Stimulated activated CD8-positive, alpha-beta memory T cell treated with anti-CD3 and anti-CD28 coated beads, Interleukin-15, amount 100 ng/mL, for 24 hours (primary cell): ENCODE measurements around the gene TNS3.

Experiments
- DNase-seq: peaks from one replicate; pipeline ENCODE4 v3.0.0-alpha.2; 2020; ENCODE audit warnings: low read depth

TNS3 gene

DNA sequence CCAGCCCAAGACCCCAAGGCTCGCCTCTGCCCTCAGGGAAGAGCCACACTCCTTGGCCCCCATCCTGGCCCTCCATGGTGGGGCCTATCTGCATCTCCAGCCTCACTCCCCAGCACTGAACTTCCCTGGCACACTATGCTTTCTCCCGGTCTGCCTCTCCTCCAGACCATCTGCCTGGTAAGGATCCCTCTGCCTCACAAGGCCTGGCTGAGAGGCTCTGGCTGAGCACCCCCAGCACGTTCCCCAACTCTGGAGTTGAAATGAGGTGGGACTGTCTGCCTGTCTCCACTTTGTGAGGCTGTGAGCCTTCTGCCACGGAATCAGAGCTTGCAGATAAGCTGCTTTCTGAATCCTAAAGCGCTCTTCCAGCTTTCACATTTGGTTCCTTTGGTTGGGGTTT is 220.7 kb downstream of the TNS3 start:
- no peak for DNase-seq

DNA sequence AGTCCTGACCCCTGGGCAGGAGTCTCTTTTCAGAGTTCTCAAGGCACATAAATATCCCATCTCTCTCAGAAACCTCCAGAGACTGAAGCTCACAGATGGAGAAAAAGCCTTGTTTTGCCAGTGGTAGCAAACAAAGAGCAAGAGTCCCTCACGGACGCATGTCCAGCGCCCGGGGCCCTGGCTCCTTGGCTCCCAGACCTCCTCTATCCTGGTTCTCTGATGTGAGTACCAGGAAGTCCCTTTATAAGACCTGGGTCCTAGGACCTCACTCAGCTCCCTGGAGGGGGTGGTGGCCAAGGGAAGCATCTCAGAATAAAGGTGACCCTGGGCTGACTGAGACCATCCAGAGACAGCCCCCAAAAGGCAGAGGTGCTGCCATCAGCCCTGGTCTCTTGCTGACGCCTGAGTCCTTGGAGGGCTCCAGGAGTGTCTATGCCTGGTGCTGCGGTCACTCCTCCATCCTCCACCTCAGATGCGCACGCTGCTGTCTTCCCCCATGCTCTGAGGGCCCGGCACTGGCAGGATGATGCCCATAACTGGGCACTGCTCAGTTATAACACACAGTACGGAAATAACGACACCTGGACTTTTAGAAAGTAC is 221.5 kb downstream of the TNS3 start:
- DNase-seq = no peak

DNA sequence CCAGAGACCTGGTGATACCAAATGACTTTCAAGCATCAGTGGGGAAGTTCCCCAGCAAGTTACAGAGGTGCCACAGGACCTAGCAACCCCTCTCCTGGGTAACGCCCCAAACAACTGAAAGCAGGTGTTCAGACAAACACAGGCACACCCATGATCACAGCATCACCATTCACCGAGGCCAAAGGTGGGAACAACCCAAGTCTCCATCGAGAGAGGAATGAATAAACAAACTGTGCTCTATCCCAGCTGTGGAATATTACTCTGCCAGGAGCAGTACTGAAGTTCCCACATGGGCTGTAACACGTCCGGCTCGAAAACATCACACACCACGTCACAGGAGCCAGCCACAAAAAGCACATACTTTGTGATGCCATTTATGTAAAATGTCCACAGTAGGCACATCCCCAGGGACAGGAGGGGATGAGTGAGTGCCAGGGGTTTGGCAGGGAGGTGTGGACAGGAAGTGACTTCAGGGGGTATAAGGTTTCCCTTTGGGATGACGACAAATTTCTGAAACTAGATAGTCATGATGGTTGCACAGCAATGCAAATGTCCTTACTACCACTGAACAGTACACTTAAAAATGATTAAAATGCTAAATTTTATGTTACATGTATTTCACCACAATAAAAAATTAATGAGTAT is 222.8 kb downstream of the TNS3 start:
- no peak for DNase-seq

DNA sequence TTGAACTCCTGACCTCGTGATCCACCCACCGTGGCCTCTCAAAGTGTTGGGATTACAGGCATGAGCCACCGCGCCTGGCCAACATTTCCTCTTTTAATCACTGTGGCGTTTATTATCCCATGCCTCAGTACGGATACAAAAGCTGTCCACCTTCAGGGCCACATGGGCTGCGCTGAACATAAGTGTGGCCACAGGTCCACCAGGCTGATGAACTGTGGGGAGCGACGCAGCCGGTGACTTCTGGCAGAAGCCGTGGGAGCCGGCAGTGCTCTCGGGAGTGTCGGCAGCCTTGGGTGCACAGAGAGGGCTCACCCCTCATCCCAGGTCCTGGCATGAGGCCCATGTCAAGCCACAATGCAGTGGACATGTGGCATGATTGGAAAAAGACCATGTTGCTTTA is 223.6 kb downstream of the TNS3 start:
- no peak for DNase-seq

DNA sequence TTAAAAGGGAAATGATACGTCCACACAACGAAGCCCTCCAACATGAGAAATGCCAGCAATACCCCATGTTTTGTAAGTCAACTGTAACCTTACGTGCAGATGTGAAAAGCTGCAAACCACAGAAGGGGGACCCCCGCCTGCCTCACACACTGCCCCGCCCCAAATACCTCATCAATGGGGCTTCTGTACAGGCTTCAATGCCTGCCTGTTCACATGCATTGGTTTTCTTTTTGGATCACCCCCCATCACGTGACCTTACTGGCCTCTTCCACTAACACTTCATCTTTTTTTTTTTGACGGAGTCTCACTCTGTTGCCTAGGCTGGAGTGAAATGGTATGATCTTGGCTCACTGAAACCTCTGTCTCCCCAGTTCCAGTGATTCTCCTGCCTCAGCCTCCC is 224.0 kb downstream of the TNS3 start:
- DNase-seq = no peak

DNA sequence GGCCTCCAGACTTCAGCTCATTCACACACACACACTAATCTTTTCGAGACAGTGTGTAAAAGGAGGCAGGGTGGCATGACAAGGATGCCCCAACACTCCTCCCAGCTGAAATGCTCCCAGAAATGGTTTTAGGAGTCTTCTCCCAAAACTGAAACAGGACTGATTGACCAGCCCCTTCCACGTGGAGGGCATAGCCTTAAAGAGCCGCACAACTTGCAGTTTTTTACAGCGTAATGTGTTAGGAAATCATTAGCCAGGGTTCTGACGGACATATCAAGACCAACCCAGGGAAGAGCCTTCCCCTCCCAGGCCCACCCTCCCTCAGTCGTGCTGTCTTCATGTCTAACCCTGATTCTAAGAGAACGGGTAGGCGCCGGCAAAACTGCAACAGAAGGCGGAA is 224.6 kb downstream of the TNS3 start:
- no peak for DNase-seq

DNA sequence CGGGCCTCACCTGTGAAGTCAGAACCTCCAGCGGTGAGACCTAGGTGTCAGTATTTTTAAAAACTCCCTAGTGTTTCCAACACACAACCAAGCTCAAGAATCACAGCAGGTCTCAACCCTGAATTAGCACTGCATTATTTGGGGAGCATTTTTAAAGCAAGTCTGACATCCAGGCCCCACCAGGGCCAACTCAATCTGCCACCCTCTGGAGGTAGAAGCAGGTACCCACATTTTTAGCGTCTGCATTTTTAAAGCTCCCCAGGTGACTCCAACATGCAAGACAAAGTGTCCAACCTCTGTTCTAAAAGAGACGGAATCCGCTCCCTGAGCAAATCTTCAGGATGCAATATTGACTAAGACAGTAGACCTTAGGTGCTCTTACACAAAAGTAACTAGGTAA is 225.7 kb downstream of the TNS3 start:
- no peak for DNase-seq

DNA sequence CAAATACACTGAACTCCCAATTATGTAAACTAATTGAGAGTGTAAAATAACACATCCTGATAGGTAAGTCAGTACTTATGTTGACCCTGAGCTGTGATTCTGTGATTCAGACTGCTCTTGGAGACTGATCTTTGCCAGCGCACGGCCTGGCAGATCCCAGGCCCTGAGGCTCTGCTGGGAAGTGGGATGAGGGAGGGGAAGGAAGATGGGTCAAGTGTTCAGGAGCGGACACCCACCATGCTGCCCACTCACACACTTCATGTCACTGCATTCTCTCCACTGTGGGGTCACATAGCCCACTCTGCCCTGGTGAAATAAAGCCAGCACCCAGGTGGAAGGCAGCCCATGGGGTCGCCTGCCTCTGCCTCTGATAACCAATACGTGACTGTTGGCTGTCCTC is 226.2 kb downstream of the TNS3 start:
- no peak for DNase-seq

DNA sequence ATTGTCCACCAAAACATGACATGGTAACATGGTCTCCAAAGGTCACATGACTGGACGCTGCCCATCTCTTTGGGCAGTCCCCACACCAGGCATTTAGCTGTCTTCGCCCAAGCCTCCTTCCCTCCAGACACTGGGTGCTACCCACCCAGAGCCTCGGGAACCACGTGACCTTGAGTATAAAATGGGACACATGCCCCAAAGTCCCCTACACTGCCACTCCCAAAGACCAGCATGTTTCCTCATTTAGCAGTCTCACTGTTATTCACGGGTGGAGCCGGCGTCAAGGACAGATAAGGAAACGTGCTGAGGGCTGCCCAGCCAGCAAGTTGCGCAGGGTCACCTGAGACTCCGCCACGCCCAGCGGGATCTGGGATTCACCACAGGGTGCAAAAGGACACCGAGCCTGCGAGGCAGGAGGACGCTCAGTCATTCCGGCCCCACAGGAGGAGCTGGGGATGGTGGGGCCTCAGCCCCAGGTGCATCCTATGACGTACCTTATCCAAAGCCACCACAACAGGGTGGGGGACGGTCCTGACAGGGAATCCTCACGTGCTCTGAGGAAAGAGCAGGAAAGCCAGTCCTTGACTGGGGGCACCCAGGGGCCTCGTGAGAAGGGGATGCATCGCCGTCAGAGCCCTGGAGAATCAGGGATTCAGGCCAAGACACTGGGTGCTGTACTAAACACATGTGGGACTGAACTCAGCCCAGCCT is 226.9 kb downstream of the TNS3 start:
- DNase-seq = no peak

DNA sequence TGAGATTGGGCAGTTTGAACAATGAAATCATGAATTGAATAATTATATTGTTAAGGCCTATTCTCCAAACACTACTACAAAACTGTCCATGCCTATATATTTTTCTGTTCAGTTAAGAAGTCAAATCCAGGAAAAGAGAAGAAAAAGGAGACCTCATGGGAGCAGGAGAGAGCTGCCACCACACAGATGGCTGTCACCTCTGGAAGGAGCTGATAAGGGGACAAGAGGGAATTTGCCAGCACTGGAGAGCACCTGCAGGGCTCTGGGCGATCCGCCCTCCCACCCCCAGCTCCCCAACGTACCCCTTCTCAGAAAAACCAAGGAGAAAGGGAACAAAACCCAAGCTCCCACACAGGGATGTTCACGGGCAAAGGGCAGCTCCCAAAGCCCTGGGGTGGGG is 227.8 kb downstream of the TNS3 start:
- DNase-seq = no peak

DNA sequence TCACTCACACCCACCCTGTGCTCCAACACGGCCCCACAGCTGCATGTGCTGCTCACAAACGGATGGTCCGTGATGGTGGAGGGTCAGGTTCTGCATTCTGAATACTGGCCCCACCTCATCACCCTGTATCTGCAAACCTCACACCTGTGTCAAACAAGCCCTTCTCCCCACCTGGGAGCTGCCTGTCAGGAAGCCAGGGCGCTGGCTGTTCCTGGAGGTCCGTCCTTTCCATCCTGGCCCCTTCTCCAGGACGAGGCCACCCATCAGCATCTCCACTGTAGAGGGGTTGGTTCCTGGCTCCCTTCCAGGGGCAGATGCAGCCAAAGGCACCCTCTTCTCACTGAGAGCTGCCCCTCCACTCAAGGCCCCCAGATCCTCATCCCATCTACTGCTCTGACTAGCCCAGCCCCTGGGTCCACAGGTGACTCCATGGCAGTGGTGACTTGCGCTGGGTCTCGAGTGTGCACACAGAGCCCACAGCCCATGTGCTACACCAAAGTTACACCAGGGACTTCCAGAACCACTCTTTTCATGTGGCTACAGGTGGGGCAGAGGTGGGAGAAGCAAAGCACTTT is 229.4 kb downstream of the TNS3 start:
- DNase-seq = no peak

DNA sequence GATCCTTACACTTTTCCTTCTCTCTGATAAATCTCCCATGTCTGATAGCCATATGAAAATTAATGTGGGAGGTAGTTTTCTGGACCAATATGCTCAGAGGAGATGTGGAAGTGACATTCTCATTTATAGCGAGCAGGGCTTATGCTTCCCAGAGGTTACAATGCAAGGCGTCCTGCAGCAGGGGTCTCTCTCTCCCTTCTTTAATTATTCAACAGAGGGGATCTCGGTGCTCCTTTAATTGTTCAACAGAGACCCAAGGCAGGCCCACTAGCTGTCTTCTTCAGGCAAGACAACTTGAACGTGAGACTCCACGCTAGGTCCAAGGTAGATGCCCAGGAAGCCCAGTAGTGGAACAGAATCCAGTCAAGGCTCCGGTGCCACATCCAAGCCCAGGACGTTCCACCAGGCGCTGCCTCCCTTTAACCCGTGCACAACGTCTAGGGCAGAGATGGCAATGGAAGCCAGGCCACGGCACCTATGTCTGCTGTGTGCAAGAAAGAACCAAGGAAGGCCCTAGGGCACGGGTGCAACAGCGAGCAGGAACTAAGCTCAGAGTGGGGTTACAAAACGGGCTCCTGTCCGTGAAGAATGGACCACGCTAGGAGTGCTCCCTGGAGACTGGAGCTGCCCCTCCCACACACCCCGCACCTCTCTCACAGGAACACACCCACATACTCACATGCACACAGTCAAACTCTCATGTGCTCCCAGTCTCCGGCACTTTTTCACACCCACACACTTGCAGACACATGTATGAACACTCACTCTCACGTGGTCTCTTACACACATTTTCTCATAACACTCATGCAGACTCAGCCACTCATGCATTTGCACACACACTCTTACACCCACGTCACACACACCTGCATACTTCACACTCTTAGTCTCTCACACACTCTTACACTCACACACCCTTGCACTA is 230.4 kb downstream of the TNS3 start:
- DNase-seq = no peak

DNA sequence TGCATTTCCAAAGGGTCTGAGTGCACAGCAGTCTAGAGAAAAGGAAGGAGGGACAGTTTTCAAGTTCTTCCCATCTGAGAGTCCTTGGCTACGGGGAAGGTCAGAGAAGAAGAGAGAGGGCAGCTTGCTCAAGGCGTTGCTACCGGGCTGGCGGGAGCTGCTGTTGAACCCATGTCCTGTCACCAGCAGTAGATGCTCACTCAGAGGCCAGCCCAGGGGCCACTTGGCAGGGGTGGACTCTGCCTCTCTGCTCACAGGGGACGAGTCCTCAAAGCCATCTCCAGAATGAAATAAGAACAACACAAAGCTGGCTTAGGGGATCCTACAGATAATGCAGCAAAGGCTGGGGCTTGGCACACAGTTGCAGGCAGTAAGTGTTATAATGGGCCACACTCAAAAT is 231.5 kb downstream of the TNS3 start:
- no peak for DNase-seq

DNA sequence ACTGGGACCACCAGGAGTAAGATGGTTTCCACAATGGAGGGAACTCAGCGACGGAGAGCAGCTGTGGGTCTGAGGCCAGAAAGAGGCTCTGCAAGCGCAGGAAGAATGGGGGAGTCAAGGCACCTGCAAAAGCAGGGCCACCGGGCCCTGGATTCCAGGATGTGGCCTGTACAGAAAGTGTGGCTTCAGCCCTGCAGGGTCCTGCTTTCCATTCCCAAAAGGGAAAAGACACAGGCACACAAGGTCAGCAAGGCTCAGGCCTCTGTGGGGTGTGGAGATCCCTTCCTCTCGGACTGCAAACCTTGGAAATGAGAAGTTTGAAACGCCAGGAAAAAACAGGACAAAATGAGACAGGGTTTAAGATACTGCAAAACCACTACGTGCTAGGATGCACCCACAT is 232.5 kb downstream of the TNS3 start:
- no peak for DNase-seq

DNA sequence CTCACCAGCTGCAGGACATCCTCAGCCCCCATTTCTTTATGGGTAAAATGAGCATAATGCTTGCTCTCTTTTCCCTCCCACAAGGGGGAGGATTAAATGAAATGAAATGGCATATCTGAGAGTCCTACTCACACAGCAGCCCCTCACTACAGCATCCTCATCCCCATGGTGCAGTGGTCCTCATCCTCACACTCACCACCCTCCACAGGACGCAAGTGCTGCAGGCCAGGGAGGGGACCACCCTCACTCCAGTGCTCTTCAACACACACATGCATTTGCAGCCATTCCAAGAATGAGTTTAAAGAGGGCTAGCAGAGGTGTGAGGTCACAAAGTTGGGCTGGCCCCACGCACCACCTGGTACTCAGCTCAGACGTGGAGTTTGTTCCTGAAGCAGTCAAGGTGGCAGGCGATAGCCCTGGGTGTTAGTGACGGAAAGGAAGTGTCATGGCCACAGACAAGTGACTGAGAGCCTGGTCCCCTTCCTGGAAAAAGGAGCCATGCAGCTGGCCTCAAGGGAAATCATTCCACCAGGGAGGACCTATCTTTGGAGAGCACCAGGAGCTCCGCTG is 234.0 kb downstream of the TNS3 start:
- no peak for DNase-seq

DNA sequence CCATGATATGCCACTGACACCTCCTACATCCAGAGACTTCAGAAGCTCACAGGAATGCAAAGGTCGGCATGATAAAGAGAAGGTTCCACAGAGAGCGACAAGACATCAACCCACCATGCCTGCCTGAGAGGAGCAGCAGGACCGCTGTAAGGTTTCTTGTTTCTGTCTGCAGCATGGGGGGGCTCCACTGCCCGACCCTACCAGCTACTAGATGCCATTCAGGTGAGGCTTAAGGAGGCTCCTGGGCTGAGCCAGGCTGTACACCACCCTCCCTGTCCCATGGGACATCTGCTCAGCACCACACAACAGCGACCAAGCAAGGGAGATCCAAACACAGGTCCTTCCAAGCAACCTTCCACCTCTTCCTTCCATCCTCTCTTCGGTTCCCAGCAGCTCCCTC is 234.6 kb downstream of the TNS3 start:
- no peak for DNase-seq

DNA sequence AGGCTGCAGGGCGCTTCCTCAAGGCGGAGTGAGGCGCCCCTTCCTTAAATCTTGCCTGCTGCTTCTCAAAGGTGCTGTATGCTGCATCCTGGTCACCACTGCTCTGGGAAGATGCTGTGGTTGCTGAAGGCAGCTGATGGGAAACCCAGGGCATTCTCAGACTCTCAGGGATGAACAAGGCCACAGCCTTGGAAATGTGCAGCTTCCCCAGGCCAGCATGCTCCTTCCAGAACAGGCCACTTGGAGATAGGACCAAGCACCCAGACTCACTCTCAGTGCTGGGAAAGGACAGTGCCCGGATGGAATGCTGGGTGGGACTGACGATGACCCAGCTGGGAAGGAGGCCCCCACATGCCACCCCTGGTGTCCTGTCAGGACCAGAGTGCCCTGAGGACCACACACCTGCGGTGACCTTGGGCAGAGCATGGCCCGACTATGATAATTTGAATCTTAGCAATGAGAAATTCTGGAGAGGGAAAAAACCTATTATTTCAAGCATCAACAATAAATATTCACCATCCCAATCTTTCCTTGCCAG is 235.5 kb downstream of the TNS3 start:
- DNase-seq = no peak

DNA sequence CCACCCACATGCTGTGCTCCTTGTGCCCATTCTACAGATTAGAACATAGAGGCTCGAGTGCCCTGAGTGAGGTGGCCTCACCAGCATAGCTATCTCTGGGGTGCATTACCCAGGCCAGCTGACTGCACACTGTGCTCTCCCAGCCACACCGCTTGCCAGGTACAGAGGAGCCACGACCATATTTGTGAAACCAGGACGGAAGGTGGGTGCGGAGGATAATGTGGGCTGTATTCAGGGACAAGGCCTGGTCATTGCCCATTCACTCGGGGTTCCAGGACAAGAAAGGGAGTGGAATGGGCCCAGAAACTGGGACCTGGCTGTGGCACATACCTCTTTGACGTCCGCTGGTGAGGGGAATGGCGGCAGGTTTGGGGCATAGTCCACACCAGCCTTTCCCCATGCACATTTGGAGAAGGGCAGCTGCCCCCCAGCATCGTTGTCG is 236.0 kb downstream of the TNS3 start:
- DNase-seq = no peak

DNA sequence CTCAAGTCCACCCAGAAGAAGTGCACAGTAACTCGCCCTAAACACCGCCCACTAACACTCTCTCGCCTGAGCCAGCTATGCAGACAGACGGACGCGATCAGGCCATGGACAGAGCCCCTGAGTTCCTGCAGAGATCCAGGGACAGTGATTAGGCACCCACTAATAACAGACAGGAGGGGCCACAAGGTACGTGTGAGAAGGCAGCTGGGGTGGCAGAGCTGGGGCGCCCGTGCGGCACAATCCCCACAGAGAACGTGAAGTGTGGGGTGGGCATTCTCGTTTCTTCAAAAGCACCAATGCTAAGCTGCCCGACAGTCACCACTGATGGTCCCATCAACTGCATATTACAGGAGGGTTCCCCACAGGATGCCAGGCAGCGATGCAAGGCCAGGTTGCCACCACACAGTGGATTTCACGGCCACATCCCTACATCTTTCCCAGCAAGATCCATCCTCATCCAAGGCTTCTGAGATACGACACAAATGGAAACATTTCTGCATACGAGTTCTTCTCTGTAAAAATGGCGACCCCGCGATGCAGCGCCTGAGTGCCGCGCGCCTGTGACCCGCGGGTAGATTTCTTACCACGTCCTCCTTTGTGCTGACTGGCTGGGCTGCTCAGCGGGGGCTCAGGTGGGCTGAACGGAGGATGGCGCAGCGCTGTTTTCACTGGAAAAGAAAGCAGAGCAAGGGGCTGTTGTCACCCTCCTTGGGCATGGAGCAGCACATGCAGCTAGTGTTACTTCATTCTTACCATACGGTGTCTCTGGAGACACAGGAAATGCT is 237.5 kb downstream of the TNS3 start:
- DNase-seq = no peak

DNA sequence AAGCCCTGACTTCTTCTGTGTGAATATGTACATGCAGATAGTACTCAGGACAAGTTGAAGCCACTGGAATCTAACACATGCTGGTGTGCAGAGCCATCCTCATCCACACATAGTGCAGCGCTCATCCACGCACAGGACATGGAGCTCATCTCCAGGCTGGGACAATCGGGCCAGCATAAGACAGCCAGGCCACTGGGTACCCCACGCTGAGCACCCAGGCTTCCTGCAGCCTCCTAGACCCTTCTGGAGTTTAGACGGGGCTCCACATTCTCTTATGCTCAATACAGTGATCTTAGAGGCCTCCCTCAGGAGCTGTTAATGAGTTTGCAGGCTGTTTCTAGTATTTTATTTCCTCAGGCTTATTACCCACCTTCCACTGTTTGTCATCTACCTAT is 238.9 kb downstream of the TNS3 start:
- DNase-seq = no peak
